ENCODE results near the gene PNP.

DNA sequence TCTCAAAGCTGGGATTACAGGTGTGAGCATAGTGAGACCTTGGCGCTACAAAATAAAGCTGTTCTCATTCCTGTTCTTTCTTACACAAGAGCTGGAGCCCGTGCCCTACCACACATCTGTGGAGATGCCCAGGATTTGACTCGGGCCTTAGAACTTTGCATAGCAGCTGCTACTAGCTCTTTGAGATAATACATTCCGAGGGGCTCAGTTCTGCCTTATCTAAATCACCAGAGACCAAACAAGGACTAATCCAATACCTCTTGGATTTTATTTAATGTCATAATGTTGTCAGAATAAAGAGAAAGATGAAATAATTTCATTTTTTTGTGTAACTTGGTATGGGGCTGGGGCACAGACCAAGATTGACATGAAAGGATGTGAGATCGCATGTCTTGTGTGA is 7.6 kb downstream of the PNP start:
- no peak for TF ChIP-seq EZH2 (IDR thresholded peaks at IDR 0.05; ENCODE audit: borderline replicate concordance, insufficient read depth, low read length, poor library complexity, severe bottlenecking)
- no peak for TF ChIP-seq CTCF (IDR thresholded peaks at IDR 0.05; ENCODE audit: poor library complexity, severe bottlenecking)
- no peak for TF ChIP-seq TAF1 (IDR thresholded peaks at IDR 0.05; ENCODE audit: low read depth)
- no peak for TF ChIP-seq MXI1 (conservative IDR thresholded peaks at IDR 0.05; ENCODE audit: poor library complexity, severe bottlenecking)
- TF ChIP-seq RAD21 (conservative IDR thresholded peaks at IDR 0.05) = no peak
- TF ChIP-seq EP300 (conservative IDR thresholded peaks at IDR 0.05; ENCODE audit: poor library complexity, severe bottlenecking) = no peak
- no peak for TF ChIP-seq POLR2AphosphoS5 (IDR thresholded peaks at IDR 0.05)

Data from neural cell (in vitro differentiated cells).